Tibial nerve (tissue), 4 donors: ENCODE measurements around the gene TMEM26. TPM values are rescaled to one million over a fixed set of nuclear protein-coding genes. Genes with fewer than 3 reads are reported as not detected.

ENCODE experiments used
- DNase-seq, 2 donors: peaks; one replicate each; pipeline ENCODE4 v3.0.0-alpha.2; 2019; ENCODE audit warnings: low spot score in 2 of 2
- H3K27ac ChIP-seq, 4 donors: fragments of 200-600 bp; sonication (generic) in 3 of 4; one replicate each; pipeline ENCODE4 v1.5.1; 2017 to 2019; ENCODE audit warnings: mild to moderate bottlenecking in 1 of 4
- H3K27me3 ChIP-seq, 2 donors: fragments of 200-600 bp; sonication (generic) in 1 of 2; one replicate each; pipeline versions ENCODE4 v1.5.1 to v1.6.0; 2017 to 2019
- H3K36me3 ChIP-seq, 3 donors: fragments of 200-600 bp; sonication (generic); one replicate each; pipeline ENCODE4 v1.5.1; 2018 to 2019
- H3K4me1 ChIP-seq, 4 donors: fragments of 200-600 bp; sonication (generic) in 3 of 4; one replicate each; pipeline ENCODE4 v1.5.1; 2017 to 2019
- H3K4me3 ChIP-seq, 4 donors: fragments of 200-600 bp; sonication (generic) in 3 of 4; one replicate each; pipeline ENCODE4 v1.5.1; 2017 to 2019; ENCODE audit warnings: mild to moderate bottlenecking in 1 of 4, moderate library complexity in 1 of 4
- H3K9me3 ChIP-seq, 4 donors: fragments of 200-600 bp; sonication (generic) in 3 of 4; one replicate each; pipeline ENCODE4 v1.5.1; 2017 to 2019
- EP300 ChIP-seq, 2 donors: sonication (generic); formaldehyde crosslinking; IDR thresholded peaks; one replicate each; pipeline ENCODE4 v1.6.1; 2017; ENCODE audit warnings: antibody characterized with exemption in 2 of 2, mild to moderate bottlenecking in 1 of 2
- POLR2A ChIP-seq, 2 donors: fragments of 450-650 bp; IDR thresholded peaks; one replicate each; pipeline ENCODE4 v1.6.1; 2017; ENCODE audit warnings: antibody characterized with exemption in 2 of 2, mild to moderate bottlenecking in 2 of 2, moderate library complexity in 2 of 2
- WGBS, 2 donors: methylation state at CpG; one replicate each; pipeline ENCODE4 v1.1.5; 2018; 5-methylcytosine and 5-hydroxymethylcytosine counted together
- total RNA-seq, 4 donors: library from RNA; depleted of rRNA; stranded (reverse); fragments of >200 nt; gene quantifications; one replicate each; pipeline ENCODE4 v1.1.0, GENCODE V29; 2016
- TF ChIP-seq, protein P1 (sequence below), 5 experiments: fragments of 200-600 bp in 3 of 5; fragments of 450-650 bp in 2 of 5; sonication (generic) in 3 of 5; IDR thresholded peaks; one replicate each; pipeline ENCODE4 v1.5.1; 2016 to 2019; ENCODE audit warnings: antibody characterized with exemption in 5 of 5, mild to moderate bottlenecking in 3 of 5, moderate library complexity in 2 of 5

Gene TMEM26
- total RNA-seq, 4 donors from 2014 or later, result 0.22 TPM; not detected in 3

DNA sequence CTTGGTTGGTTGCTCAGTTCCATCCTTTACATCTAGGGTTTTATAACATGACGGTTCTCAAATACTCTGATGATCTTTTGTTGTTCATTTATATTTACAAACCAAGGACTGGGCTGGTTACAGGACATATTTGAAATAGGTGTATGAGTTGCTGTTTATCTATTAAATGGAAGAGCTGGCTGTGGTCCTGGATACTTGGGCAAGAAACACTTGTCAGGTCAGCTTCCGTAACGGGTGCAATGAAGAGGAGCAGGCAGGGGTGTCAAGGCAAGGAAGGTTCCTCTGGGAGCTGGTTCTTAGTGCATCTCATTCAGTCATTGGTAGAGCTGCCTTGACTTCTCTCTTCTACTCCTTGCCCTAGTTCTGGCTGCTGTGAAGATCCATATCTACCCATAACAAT lies 4.8 kb upstream of the TMEM26 start:
- H3K36me3 ChIP-seq, result no peaks in the 10 kb centered on the region

DNA sequence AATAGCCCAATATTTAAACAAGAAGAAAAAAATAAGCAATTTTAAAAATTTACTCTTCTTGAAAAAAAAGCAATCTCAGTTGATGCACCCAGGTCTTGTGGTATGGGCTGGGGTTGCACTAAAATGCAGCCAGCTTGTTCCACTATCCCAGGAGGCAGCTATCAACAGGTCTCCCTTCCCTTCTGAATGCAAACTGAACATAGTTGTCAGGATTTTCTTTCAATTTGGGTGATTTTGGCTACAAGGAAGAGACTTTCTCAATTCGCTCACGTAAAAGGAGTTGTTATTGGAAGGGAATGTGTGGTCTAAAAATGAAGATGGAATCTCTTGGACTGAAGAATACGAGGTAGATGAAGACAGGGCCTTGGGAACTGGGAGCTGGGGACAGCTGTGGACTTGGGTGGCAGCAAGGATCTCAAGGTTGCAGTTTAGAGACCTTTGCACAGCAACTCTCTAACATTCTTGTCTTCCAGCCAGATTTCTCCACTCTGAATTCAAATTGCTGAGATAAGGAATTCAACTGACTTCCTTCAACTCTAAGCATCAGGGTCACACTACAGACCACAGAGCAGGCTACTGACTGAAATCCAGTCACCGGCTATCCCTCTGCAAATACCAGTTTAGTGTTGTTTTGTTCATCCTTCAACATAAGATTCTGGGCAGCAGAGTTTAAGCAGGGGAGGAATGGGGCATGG lies 3.1 kb upstream of the TMEM26 start:
- Histone ChIP-seq H3K4me3 (no peak overlapping the region), H3K36me3 (no peaks in the 10 kb centered on the region), H3K4me1 (peaks cover 0 to 18% (median 5%) of the 10 kb centered on the region in 4 donors), H3K27me3 (peaks cover 0 to 16% of the 10 kb centered on the region in 2 donors), H3K9me3 (no peaks in the 10 kb centered on the region), H3K27ac (no peak overlapping the region)
- TF ChIP-seq EP300 (IDR thresholded peaks at IDR 0.05), result no peak
- TF ChIP-seq, protein P1, sequence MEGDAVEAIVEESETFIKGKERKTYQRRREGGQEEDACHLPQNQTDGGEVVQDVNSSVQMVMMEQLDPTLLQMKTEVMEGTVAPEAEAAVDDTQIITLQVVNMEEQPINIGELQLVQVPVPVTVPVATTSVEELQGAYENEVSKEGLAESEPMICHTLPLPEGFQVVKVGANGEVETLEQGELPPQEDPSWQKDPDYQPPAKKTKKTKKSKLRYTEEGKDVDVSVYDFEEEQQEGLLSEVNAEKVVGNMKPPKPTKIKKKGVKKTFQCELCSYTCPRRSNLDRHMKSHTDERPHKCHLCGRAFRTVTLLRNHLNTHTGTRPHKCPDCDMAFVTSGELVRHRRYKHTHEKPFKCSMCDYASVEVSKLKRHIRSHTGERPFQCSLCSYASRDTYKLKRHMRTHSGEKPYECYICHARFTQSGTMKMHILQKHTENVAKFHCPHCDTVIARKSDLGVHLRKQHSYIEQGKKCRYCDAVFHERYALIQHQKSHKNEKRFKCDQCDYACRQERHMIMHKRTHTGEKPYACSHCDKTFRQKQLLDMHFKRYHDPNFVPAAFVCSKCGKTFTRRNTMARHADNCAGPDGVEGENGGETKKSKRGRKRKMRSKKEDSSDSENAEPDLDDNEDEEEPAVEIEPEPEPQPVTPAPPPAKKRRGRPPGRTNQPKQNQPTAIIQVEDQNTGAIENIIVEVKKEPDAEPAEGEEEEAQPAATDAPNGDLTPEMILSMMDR (IDR thresholded peaks at IDR 0.05), result no peak
- no peak for TF ChIP-seq POLR2A (IDR thresholded peaks at IDR 0.05)
- WGBS, 2 donors, result 49% methylated on average over 4 of the region's 4 CpGs
- no peak for DNase-seq

More for the DNA sequence above, 4.8 kb upstream of the TMEM26 start:
- H3K27me3 ChIP-seq, result peaks cover 0 to 5% of the 10 kb centered on the region in 2 donors
- WGBS, 2 donors, result 74 to 78% methylated on average over 3 of the region's 3 CpGs
- DNase-seq, result no peak
- H3K4me3 ChIP-seq, result no peak overlapping the region
- no peak overlapping the region for H3K27ac ChIP-seq
- TF ChIP-seq, protein P1 (IDR thresholded peaks at IDR 0.05), result no peak
- TF ChIP-seq EP300 (IDR thresholded peaks at IDR 0.05), result no peak
- no peak for TF ChIP-seq POLR2A (IDR thresholded peaks at IDR 0.05)
- no peaks in the 10 kb centered on the region for H3K9me3 ChIP-seq
- peaks cover 0 to 12% (median 2%) of the 10 kb centered on the region in 4 donors for H3K4me1 ChIP-seq

DNA sequence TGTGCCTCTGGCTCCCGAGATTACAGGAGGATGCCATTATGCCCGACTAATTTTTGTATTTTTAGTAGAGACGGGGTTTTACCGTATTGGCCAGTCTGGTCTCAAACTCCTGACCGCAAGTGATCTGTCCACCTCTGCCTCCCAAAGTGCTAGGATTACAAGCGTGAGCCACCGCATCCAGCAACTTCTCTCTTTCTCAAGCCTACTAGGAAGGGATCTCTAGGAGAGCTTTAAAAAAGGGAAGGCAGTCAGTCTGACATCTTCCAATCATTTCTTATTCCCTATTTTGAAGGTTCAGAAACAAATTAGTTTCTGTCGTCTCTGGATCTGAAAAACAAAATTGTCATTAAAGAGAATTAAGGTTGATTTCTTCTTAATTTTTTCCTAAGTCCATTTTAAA lies 2.5 kb upstream of the TMEM26 start:
- Histone ChIP-seq H3K27me3 (peaks cover 0 to 16% of the 10 kb centered on the region in 2 donors), H3K9me3 (no peaks in the 10 kb centered on the region), H3K27ac (no peak overlapping the region), H3K4me3 (no peak overlapping the region), H3K36me3 (no peaks in the 10 kb centered on the region), H3K4me1 (peaks cover 0 to 18% (median 5%) of the 10 kb centered on the region in 4 donors)
- WGBS, 2 donors, result 93 to 96% methylated on average over 8 of the region's 8 CpGs
- no peak for DNase-seq
- TF ChIP-seq POLR2A (IDR thresholded peaks at IDR 0.05) (no peak), EP300 (IDR thresholded peaks at IDR 0.05) (no peak)
- TF ChIP-seq, protein P1 (IDR thresholded peaks at IDR 0.05), result no peak

- H3K27me3 ChIP-seq, result peaks cover 0 to 16% of the 10 kb centered on the region in 2 donors
- TF ChIP-seq, protein P1 (IDR thresholded peaks at IDR 0.05), result no peak
- TF ChIP-seq EP300 (IDR thresholded peaks at IDR 0.05) (no peak), POLR2A (IDR thresholded peaks at IDR 0.05) (no peak)
- no peak for DNase-seq
- 94 to 96% methylated on average over 4 of the region's 4 CpGs for WGBS, 2 donors
- no peaks in the 10 kb centered on the region for H3K36me3 ChIP-seq
- H3K9me3 ChIP-seq, result no peaks in the 10 kb centered on the region
- H3K27ac ChIP-seq, result no peak overlapping the region
- H3K4me3 ChIP-seq, result no peak overlapping the region
- peaks cover 0 to 18% (median 5%) of the 10 kb centered on the region in 4 donors for H3K4me1 ChIP-seq
Measured at GRCh38 chr10:61454541-61454940, 1.4 kb upstream of the TMEM26 start.

- Histone ChIP-seq H3K4me3 (peak overlapping the region; percentile 22 to 52 (median 38)), H3K27me3 (peaks cover 0 to 16% of the 10 kb centered on the region in 2 donors), H3K36me3 (no peaks in the 10 kb centered on the region), H3K4me1 (peaks cover 0 to 18% (median 5%) of the 10 kb centered on the region in 4 donors), H3K27ac (no peak overlapping the region), H3K9me3 (no peaks in the 10 kb centered on the region)
- 23 to 26% methylated on average over 28 of the region's 28 CpGs for WGBS, 2 donors
- DNase-seq, result no peak
- TF ChIP-seq POLR2A (IDR thresholded peaks at IDR 0.05), result no peak
- TF ChIP-seq, protein P1 (IDR thresholded peaks at IDR 0.05), result no peak
- TF ChIP-seq EP300 (IDR thresholded peaks at IDR 0.05), result no peak
Measured at GRCh38 chr10:61452151-61452651, 980 bp downstream of the TMEM26 start.
